ENCODE data around the gene UCP2. TPM values are rescaled to one million over a fixed set of nuclear protein-coding genes. Genes with fewer than 3 reads are reported as not detected.
A peak's percentile ranks its signal among the peaks of the same experiment; 100 is the strongest.

UCP2 gene
- total RNA-seq, 6 experiments from 2014 or later, result 6.4 to 9.9 (median 8.0) TPM

DNA sequence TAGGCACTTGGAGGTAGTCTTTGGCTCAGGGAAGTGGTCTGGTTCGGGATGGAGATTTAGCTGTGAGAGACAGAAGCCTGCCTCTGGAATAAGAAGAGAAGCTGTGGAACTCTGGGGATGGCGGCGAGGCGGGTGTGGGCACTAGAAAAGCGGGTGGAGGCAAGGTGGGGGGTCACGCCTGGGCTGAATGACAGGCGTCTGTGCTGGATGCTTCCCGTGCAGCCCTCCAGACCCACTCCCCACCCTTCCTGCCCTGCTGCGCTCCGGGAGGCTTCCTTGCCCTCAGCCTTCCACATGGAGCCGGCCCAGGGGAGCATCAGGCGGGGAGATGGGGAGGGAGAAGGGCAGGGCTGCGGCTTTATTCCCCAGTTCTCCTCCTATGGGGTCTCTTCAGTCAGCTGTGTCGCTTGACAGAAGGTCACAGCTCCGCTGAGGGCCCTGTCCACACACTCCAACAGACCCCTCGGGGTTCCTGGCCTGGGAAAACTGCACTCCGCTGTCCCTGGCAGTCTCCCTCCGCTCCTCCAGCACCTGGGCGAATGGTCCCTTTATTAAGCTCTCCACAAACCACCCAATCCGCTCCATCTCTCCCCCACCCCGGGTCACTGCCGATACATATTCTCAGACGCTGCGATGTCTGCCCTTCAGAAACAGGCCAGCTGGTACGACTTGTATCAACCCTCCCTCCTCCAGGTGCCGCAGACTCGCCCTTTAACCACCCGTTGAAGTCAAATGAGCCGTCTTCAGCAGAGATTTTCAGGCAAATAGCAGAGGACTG lies 25.6 kb downstream of the UCP2 start:
- Mint-ChIP-seq H3K27ac (no peak overlapping the region), H3K36me3 (ENCODE audit: low read depth) (no peaks in the 10 kb centered on the region), H3K4me3 (no peak overlapping the region), H3K9me3 (no peaks in the 10 kb centered on the region), H3K4me1 (ENCODE audit: low read depth) (peaks cover 24% of the 10 kb centered on the region), H3K27me3 (ENCODE audit: insufficient read depth) (peaks cover 3% of the 10 kb centered on the region; the same call in 1 of the 2 replicates)
- TF ChIP-seq, protein P1, sequence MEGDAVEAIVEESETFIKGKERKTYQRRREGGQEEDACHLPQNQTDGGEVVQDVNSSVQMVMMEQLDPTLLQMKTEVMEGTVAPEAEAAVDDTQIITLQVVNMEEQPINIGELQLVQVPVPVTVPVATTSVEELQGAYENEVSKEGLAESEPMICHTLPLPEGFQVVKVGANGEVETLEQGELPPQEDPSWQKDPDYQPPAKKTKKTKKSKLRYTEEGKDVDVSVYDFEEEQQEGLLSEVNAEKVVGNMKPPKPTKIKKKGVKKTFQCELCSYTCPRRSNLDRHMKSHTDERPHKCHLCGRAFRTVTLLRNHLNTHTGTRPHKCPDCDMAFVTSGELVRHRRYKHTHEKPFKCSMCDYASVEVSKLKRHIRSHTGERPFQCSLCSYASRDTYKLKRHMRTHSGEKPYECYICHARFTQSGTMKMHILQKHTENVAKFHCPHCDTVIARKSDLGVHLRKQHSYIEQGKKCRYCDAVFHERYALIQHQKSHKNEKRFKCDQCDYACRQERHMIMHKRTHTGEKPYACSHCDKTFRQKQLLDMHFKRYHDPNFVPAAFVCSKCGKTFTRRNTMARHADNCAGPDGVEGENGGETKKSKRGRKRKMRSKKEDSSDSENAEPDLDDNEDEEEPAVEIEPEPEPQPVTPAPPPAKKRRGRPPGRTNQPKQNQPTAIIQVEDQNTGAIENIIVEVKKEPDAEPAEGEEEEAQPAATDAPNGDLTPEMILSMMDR (IDR thresholded peaks at IDR 0.05), result no peak
- DNase-seq, result no peak

DNA sequence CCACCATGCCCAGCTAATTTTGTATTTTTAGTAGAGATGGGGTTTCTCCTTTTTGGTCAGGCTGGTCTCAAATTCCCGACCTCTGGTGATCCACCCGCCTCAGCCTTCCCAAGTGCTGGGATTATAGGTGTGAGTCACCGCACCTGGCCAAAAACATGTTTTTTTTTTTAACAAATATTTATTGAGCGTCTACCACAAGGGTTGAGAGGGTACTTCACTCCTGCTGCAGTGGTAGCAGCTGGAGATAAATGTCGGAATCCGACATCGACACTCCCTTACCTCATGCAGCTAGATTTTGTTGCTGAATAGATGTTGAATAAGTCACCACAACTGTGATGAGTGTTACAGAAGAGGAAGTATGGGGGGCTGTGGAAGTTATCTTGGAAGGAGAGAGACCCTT lies 30.8 kb downstream of the UCP2 start:
- no peaks in the 10 kb centered on the region for H3K9me3 Mint-ChIP-seq
- 0 out of 2 replicates have a peak, but pooled peaks cover 2% of the 10 kb centered on the region for H3K36me3 Mint-ChIP-seq (ENCODE audit: low read depth)
- TF ChIP-seq, protein P1 (IDR thresholded peaks at IDR 0.05), result no peak
- peaks cover 11% of the 10 kb centered on the region for H3K4me1 Mint-ChIP-seq (ENCODE audit: low read depth)
- H3K4me3 Mint-ChIP-seq, result no peak overlapping the region
- H3K27ac Mint-ChIP-seq, result no peak overlapping the region
- peaks cover 2% of the 10 kb centered on the region; the same call in 1 of the 2 replicates for H3K27me3 Mint-ChIP-seq (ENCODE audit: insufficient read depth)
- DNase-seq, result no peak

DNA sequence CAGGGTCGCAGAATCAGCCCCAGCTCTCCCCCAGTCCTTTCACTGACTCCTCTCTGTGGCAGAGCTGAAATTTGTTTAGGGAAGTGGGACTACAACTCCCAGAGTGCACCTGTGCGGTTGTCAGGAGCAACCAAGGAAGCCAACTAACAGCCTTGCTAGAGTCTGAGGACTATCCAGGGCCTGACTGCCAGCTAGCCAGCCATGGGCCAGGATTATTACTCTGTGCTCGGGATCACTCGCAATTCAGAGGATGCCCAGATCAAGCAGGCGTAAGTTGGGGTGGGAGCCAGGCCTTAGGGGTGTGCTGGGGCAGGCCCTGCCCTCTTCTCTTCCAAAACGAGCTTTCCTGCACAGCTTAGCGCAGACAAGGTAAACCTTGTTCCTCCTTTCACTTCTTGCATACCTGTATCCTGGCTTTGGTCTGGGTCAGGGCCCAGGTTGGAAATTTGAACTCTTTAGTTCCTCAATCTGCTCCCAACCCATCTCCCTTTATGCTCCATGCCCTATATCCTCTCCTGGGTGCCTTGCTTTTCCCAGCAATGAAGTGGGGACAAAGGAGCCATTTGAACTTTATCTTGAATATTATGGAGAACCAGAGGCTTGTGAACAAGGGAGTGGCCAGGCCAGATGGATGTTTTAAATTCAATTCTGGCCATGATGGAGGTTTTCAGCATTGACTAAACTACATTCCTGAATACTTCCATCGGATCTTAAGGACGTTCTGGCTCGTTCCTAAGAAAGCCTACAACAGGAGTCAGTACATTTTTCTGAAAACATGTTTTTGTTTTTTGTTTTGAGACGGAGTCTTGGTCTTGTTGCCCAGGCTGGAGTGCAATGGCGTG lies 31.6 kb downstream of the UCP2 start, which contains the start of gene DNAJB13:
TSS of gene DNAJB13 (plus strand) at position 158 of the 842 bp plus-strand sequence. CDS start at position 202, 44 bp downstream.
- H3K9me3 Mint-ChIP-seq, result no peaks in the 10 kb centered on the region
- DNase-seq, result peak; percentile 55
- H3K4me3 Mint-ChIP-seq, result no peak within 1 kb of the TSS
- TF ChIP-seq, protein P1 (IDR thresholded peaks at IDR 0.05), result no peak
- peaks cover 4% of the 10 kb centered on the region for H3K4me1 Mint-ChIP-seq (ENCODE audit: low read depth)
- 0 out of 2 replicates have a peak, but pooled peaks cover 4% of the 10 kb centered on the region for H3K36me3 Mint-ChIP-seq (ENCODE audit: low read depth)
- H3K27me3 Mint-ChIP-seq (ENCODE audit: insufficient read depth), result peaks cover 2% of the 10 kb centered on the region
- H3K27ac Mint-ChIP-seq, result no peak within 1 kb of the TSS

DNA sequence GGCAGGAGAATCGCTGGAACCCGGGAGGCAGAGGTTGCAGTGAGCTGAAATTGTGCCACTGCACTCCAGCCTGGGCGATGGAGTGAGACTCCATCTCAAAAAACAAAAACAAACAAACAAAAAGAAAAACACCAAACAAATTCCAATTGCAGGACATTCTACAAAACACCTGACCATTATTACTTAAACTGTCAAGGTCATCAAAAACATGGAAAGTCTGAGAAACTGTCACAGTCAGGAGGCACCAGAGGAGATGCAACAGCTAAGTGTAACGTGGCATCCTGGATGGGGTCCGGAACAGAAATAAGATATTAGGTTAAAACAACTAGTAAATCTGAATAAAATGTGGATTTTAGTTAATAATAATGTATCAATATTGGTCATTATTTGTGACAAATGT lies 32.7 kb downstream of the UCP2 start:
- no peak for DNase-seq
- TF ChIP-seq, protein P1 (IDR thresholded peaks at IDR 0.05), result no peak
- peaks cover 2% of the 10 kb centered on the region for H3K27me3 Mint-ChIP-seq (ENCODE audit: insufficient read depth)
- no peak overlapping the region for H3K27ac Mint-ChIP-seq
- no peaks in the 10 kb centered on the region for H3K9me3 Mint-ChIP-seq
- 0 out of 2 replicates have a peak, but pooled peaks cover 4% of the 10 kb centered on the region for H3K36me3 Mint-ChIP-seq (ENCODE audit: low read depth)
- no peaks in the 10 kb centered on the region for H3K4me1 Mint-ChIP-seq (ENCODE audit: low read depth)
- no peak overlapping the region for H3K4me3 Mint-ChIP-seq

DNA sequence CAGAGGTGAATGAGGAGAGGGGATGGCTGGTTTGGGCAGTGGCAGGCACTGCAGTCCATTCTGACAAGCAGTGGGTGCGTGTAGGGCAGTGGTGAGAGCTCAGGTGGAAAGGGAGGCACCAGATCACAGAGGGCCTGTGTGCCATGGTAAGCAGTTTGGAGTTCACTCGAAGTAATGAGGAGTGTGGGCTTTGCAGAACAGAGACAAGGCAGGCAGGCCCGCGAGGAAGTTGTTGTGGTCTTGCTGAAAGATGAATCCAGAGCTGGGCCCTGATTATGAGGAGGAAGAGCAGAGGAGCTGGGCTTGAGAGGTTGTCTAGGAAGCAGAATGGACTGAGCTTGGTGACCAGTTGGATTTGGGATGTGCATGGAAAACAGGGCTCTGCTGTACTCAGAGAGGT lies 33.4 kb downstream of the UCP2 start:
- Mint-ChIP-seq H3K9me3 (no peaks in the 10 kb centered on the region), H3K27ac (no peak overlapping the region), H3K36me3 (ENCODE audit: low read depth) (0 out of 2 replicates have a peak, but pooled peaks cover 4% of the 10 kb centered on the region), H3K4me1 (ENCODE audit: low read depth) (no peaks in the 10 kb centered on the region), H3K27me3 (ENCODE audit: insufficient read depth) (peaks cover 2% of the 10 kb centered on the region), H3K4me3 (no peak overlapping the region)
- DNase-seq, result no peak
- TF ChIP-seq, protein P1 (IDR thresholded peaks at IDR 0.05), result no peak
